ENCODE data around the gene TUBGCP6.

GRCh38 chr22:50287731-50288130 lies 42.9 kb upstream of the TUBGCP6 start:
- no peak for TF ChIP-seq POLR2AphosphoS5 (IDR thresholded peaks at IDR 0.05)
- TF ChIP-seq, protein P1, sequence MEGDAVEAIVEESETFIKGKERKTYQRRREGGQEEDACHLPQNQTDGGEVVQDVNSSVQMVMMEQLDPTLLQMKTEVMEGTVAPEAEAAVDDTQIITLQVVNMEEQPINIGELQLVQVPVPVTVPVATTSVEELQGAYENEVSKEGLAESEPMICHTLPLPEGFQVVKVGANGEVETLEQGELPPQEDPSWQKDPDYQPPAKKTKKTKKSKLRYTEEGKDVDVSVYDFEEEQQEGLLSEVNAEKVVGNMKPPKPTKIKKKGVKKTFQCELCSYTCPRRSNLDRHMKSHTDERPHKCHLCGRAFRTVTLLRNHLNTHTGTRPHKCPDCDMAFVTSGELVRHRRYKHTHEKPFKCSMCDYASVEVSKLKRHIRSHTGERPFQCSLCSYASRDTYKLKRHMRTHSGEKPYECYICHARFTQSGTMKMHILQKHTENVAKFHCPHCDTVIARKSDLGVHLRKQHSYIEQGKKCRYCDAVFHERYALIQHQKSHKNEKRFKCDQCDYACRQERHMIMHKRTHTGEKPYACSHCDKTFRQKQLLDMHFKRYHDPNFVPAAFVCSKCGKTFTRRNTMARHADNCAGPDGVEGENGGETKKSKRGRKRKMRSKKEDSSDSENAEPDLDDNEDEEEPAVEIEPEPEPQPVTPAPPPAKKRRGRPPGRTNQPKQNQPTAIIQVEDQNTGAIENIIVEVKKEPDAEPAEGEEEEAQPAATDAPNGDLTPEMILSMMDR (IDR thresholded peaks at IDR 0.05) = no peak

Measured in stomach (tissue), 4 donors.